Loucy (cell line): Measurements from ENCODE around the gene TGFB2.

Experiments
- H2AFZ ChIP-seq: fragments of 200-600 bp; sonication (generic); 2 replicates; pipeline ENCODE4 v1.6.0; 2016; ENCODE audit warnings: antibody characterized with exemption, mild to moderate bottlenecking, low read length, moderate library complexity
- H3F3A ChIP-seq: fragments of 200-600 bp; 2 replicates; pipeline ENCODE4 v1.6.0; 2016; ENCODE audit warnings: antibody characterized with exemption, low read depth, mild to moderate bottlenecking
- H3K27me3 ChIP-seq: fragments of 200-600 bp; sonication (generic); 2 replicates; pipeline ENCODE4 v1.6.1; 2014; ENCODE audit warnings: low read length, mild to moderate bottlenecking; ENCODE audit not compliant: insufficient read depth, poor library complexity, severe bottlenecking
- H3K36me3 ChIP-seq: fragments of 200-600 bp; sonication (generic); 2 replicates; pipeline ENCODE4 v1.6.1; 2016; ENCODE audit warnings: low read length; ENCODE audit not compliant: insufficient read depth
- H3K4me1 ChIP-seq: fragments of 200-600 bp; sonication (generic); 2 replicates; pipeline ENCODE4 v1.5.1; 2014; ENCODE audit warnings: low read length, mild to moderate bottlenecking; ENCODE audit not compliant: insufficient read depth, poor library complexity, severe bottlenecking
- H3K4me2 ChIP-seq: fragments of 200-600 bp; sonication (generic); 2 replicates; pipeline ENCODE4 v1.6.0; 2014; ENCODE audit warnings: antibody characterized with exemption, low read length, low read depth, mild to moderate bottlenecking; ENCODE audit not compliant: poor library complexity, severe bottlenecking
- H3K4me3 ChIP-seq: fragments of 200-600 bp; sonication (generic); 2 replicates; pipeline ENCODE4 v1.5.1; 2014; ENCODE audit warnings: low read length, mild to moderate bottlenecking, mixed read lengths; ENCODE audit not compliant: poor library complexity, severe bottlenecking
- H3K79me2 ChIP-seq: fragments of 200-600 bp; sonication (generic); 2 replicates; pipeline ENCODE4 v1.6.1; 2014; ENCODE audit warnings: low read length; ENCODE audit not compliant: insufficient read depth
- H3K9ac ChIP-seq: fragments of 200-600 bp; sonication (generic); 2 replicates; pipeline ENCODE4 v1.6.0; 2014; ENCODE audit warnings: mild to moderate bottlenecking, low read depth, low read length, moderate library complexity; ENCODE audit not compliant: poor library complexity, severe bottlenecking
- H3K9me2 ChIP-seq: fragments of 200-600 bp; sonication (generic); replicated peaks from 2 replicates; pipeline ENCODE4 v1.6.1; 2016; ENCODE audit warnings: low read depth, low read length, mixed read lengths
- H3K9me3 ChIP-seq: fragments of 200-600 bp; sonication (generic); 2 replicates; pipeline ENCODE4 v1.6.1; 2014; ENCODE audit warnings: mild to moderate bottlenecking, antibody characterized with exemption, low read length, low read depth; ENCODE audit not compliant: insufficient read depth
- H4K20me1 ChIP-seq: fragments of 200-600 bp; sonication (generic); 2 replicates; pipeline ENCODE4 v1.6.0; 2014; ENCODE audit warnings: antibody characterized with exemption, low read length, mild to moderate bottlenecking; ENCODE audit not compliant: insufficient read depth, poor library complexity, severe bottlenecking
- EZH2phosphoT487 ChIP-seq: fragments of 200-600 bp; IDR thresholded peaks from 2 replicates; pipeline ENCODE4 v1.6.1; 2018; ENCODE audit warnings: antibody characterized with exemption, mild to moderate bottlenecking, moderate library complexity, borderline replicate concordance
- TF ChIP-seq, protein P1 (sequence below): fragments of 200-600 bp; sonication (generic); conservative IDR thresholded peaks from 2 replicates; pipeline ENCODE4 v1.5.1; 2014; ENCODE audit warnings: mild to moderate bottlenecking, antibody characterized with exemption, low read length

The TGFB2 gene

DNA sequence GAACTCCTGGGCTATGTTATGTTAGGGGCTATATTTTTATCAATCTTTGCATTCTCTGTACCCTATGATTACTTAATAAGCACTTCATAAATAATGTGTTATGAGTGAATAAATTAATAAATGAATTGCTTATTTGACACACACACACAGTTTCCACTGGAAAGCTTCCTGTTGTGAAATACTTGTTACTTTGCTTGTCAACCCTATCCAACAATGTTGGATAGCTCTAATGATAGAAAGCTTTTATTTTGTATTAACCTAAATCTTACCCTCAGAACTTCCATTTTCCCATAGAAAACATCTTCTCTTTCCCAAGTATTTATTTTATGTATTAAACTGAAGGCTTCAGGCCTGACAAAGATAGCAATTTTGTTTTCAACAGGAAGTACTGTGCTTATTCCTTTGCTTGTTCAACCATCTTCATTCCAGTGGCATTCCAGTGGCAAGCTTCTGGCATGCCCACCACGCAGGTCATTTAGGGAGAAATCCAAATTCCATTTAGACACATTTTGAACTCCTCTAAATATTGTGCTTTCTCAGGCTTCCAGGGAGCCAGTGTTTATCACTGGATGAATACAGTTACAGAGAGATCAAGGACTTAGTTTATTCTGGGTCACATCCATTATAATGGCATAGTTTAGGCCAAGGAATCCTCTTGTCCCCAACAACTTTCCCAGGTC is 134.4 kb downstream of the TGFB2 start:
- Histone ChIP-seq H3K79me2 (no peaks in the 10 kb centered on the region), H3K9ac (no peak overlapping the region), H3K4me3 (no peak overlapping the region), H3K9me2 (no peaks in the 10 kb centered on the region), H3K9me3 (no peaks in the 10 kb centered on the region), H3K27me3 (no peaks in the 10 kb centered on the region), H3K36me3 (no peaks in the 10 kb centered on the region), H3K4me2 (no peak overlapping the region), H3K4me1 (peaks cover 11% of the 10 kb centered on the region), H3F3A (no peaks in the 10 kb centered on the region), H4K20me1 (no peaks in the 10 kb centered on the region), H2AFZ (no peak overlapping the region)
- TF ChIP-seq EZH2phosphoT487, result no peak
- TF ChIP-seq, protein P1, sequence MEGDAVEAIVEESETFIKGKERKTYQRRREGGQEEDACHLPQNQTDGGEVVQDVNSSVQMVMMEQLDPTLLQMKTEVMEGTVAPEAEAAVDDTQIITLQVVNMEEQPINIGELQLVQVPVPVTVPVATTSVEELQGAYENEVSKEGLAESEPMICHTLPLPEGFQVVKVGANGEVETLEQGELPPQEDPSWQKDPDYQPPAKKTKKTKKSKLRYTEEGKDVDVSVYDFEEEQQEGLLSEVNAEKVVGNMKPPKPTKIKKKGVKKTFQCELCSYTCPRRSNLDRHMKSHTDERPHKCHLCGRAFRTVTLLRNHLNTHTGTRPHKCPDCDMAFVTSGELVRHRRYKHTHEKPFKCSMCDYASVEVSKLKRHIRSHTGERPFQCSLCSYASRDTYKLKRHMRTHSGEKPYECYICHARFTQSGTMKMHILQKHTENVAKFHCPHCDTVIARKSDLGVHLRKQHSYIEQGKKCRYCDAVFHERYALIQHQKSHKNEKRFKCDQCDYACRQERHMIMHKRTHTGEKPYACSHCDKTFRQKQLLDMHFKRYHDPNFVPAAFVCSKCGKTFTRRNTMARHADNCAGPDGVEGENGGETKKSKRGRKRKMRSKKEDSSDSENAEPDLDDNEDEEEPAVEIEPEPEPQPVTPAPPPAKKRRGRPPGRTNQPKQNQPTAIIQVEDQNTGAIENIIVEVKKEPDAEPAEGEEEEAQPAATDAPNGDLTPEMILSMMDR, result no peak

DNA sequence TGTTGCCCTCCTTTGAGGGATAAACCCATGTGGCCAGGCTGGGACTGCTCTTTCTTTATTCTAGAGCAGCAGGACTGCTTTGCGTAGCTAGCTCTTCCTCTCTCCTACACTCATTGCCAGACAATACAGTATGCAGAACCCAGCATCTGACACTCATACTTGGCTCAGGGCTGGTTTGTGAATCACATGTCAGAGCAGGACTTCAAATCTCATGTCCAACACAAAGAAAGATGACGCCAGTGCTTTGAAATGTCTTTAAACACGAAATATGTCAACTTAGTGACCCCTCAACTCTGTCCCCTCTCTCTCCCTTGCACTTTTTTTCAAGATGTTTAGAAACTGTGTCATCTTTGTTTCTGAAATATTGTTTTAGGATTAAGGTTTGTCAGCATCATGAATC is 135.0 kb downstream of the TGFB2 start:
- H3K4me3 ChIP-seq, result no peak overlapping the region
- H3K4me2 ChIP-seq, result no peak overlapping the region
- H4K20me1 ChIP-seq, result no peaks in the 10 kb centered on the region
- no peaks in the 10 kb centered on the region for H3F3A ChIP-seq
- H3K4me1 ChIP-seq, result peaks cover 5% of the 10 kb centered on the region
- H3K27me3 ChIP-seq, result no peaks in the 10 kb centered on the region
- no peaks in the 10 kb centered on the region for H3K36me3 ChIP-seq
- H3K9me3 ChIP-seq, result no peaks in the 10 kb centered on the region
- TF ChIP-seq, protein P1, result no peak
- no peak for TF ChIP-seq EZH2phosphoT487
- no peak overlapping the region for H3K9ac ChIP-seq
- no peaks in the 10 kb centered on the region for H3K79me2 ChIP-seq
- no peaks in the 10 kb centered on the region for H3K9me2 ChIP-seq
- no peak overlapping the region for H2AFZ ChIP-seq

DNA sequence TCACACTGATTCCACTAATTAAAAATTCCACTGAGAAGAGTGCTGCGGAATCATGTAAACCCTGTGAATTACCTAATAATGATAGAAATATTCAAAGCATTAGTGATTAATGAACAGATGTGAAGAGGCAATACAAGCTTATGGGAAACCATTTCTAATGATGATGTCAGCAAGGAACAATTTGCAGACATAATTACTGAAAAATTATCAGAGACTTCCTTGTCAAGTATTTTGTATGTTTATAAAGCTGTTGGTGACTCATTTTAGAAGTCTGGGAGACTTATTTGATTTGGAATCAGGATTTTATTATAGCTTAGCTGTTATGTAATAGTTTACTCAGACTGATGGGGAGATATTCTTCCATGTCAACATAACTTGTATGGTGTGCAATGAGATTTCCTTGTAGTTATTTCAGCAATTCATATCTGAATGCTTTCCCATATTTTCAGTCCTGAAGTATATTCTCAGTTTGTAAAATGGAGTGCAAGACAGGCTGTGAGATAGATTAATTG is 135.5 kb downstream of the TGFB2 start:
- Histone ChIP-seq H3F3A (no peaks in the 10 kb centered on the region), H3K4me3 (no peak overlapping the region), H3K4me1 (peaks cover under 1% of the 10 kb centered on the region), H3K9ac (no peak overlapping the region), H3K9me2 (no peaks in the 10 kb centered on the region), H3K27me3 (no peaks in the 10 kb centered on the region), H3K4me2 (no peak overlapping the region), H2AFZ (no peak overlapping the region), H4K20me1 (no peaks in the 10 kb centered on the region), H3K79me2 (no peaks in the 10 kb centered on the region), H3K36me3 (no peaks in the 10 kb centered on the region), H3K9me3 (no peaks in the 10 kb centered on the region)
- TF ChIP-seq, protein P1, result no peak
- TF ChIP-seq EZH2phosphoT487, result no peak
